H1 (cell line): ENCODE measurements around the gene CYB5B. TPM values are rescaled to one million over a fixed set of nuclear protein-coding genes. Genes with fewer than 3 reads are reported as not detected.

Experiments used
- CTCF ChIA-PET: fragments of 300-600 bp; sonication (Branson Sonifier 250); formaldehyde crosslinking; loops from one replicate; lab custom pipeline; 2021; ENCODE audit not compliant: partially characterized antibody; lab: Charles Lee
- POLR2A ChIA-PET: fragments of 300-600 bp; sonication (Branson Sonifier 250); formaldehyde crosslinking; loops from one replicate; lab custom pipeline; 2021; ENCODE audit warnings: inconsistent platforms; ENCODE audit not compliant: partially characterized antibody; lab: Charles Lee
- DNase-seq, 2 experiments: peaks; one replicate each; pipeline versions ENCODE4 v3.0.0 to v3.0.0-alpha.2; 2010 to 2022; ENCODE audit warnings: low spot score in 2 of 2, low read depth in 1 of 2, mixed read lengths in 1 of 2
- FAIRE-seq: peaks from 2 replicates; lab custom pipeline; 2011; peaks lifted over from hg19 to GRCh38; lab: Jason Lieb, UNC
- H2AFZ ChIP-seq: 2 replicates; pipeline ENCODE4 v1.8.1; 2012; ENCODE audit warnings: low read length, inconsistent platforms
- H2AK5ac ChIP-seq: 2 replicates; pipeline ENCODE4 v1.6.1; 2013; ENCODE audit warnings: low read depth, low read length
- H2BK120ac ChIP-seq: replicated peaks from 2 replicates; pipeline ENCODE3; 2013; ENCODE audit warnings: low read depth, low read length, inconsistent platforms
- H2BK12ac ChIP-seq: 2 replicates; pipeline ENCODE4 v1.6.1; 2013; ENCODE audit warnings: low read depth, low read length
- H2BK15ac ChIP-seq: 2 replicates; pipeline ENCODE4 v1.6.1; 2013; ENCODE audit warnings: low read length
- H2BK20ac ChIP-seq: 2 replicates; pipeline ENCODE4 v1.6.1; 2013; ENCODE audit warnings: low read length
- H2BK5ac ChIP-seq: 2 replicates; pipeline ENCODE4 v1.6.1; 2013; ENCODE audit warnings: low read depth, low read length
- H3K14ac ChIP-seq: 2 replicates; pipeline ENCODE4 v1.6.1; 2013; ENCODE audit warnings: inconsistent platforms; ENCODE audit not compliant: insufficient read length
- H3K18ac ChIP-seq: 2 replicates; pipeline ENCODE4 v1.6.1; 2013; ENCODE audit warnings: low read length; ENCODE audit errors: extremely low read depth
- H3K23ac ChIP-seq: 2 replicates; pipeline ENCODE4 v1.6.1; 2013; ENCODE audit warnings: inconsistent platforms; ENCODE audit not compliant: insufficient read length
- H3K23me2 ChIP-seq: 2 replicates; pipeline ENCODE4 v1.6.1; 2013; ENCODE audit warnings: low read depth, low read length
- H3K27ac ChIP-seq: 2 replicates; pipeline ENCODE4 v1.6.1; 2011; ENCODE audit warnings: low read depth, low read length, inconsistent platforms
- H3K27me3 ChIP-seq, 4 experiments: replicated peaks in 1 of 4; 1 replicate in 1 of 4; 2 replicates in 3 of 4; pipeline versions ENCODE4 v1.6.1 to v1.8.1; 2011 to 2013; ENCODE audit warnings: low read length in 3 of 4, mild to moderate bottlenecking in 3 of 4, inconsistent platforms in 2 of 4, mixed read lengths in 2 of 4, moderate library complexity in 1 of 4; ENCODE audit not compliant: control insufficient read depth in 3 of 4, insufficient read depth in 3 of 4; ENCODE audit errors: extremely low read depth in 1 of 4
- H3K36me3 ChIP-seq, 4 experiments: 2 replicates each; pipeline versions ENCODE4 v1.6.1 to v1.8.1; 2011 to 2013; ENCODE audit warnings: mild to moderate bottlenecking in 4 of 4, low read length in 3 of 4, moderate library complexity in 2 of 4, control low read depth in 1 of 4, inconsistent platforms in 1 of 4; ENCODE audit not compliant: insufficient read depth in 4 of 4, control insufficient read depth in 2 of 4
- H3K4ac ChIP-seq: replicated peaks from 2 replicates; pipeline ENCODE3; 2013; ENCODE audit warnings: low read length, low read depth, mixed read lengths, inconsistent platforms; ENCODE audit not compliant: insufficient read length
- H3K4me1 ChIP-seq, 4 experiments: replicated peaks in 1 of 4; 1 replicate in 1 of 4; 2 replicates in 3 of 4; pipeline versions ENCODE4 v1.6.1 to v1.8.1; 2011 to 2013; ENCODE audit warnings: low read length in 3 of 4, inconsistent platforms in 2 of 4, mixed read lengths in 1 of 4; ENCODE audit not compliant: insufficient read depth in 4 of 4, control insufficient read depth in 3 of 4
- H3K4me2 ChIP-seq, 2 experiments: 2 replicates each; pipeline versions ENCODE4 v1.6.1 to v1.8.1; 2011 to 2013; ENCODE audit warnings: low read depth in 2 of 2, low read length in 2 of 2, control low read depth in 1 of 2, inconsistent platforms in 1 of 2, mild to moderate bottlenecking in 1 of 2; ENCODE audit not compliant: insufficient read depth in 1 of 2
- H3K4me3 ChIP-seq, 4 experiments: fragments of 200-600, 300-600 bp in 1 of 4; sonication (generic), shearing (Covaris generic), sonication (Bioruptor Twin) in 1 of 4; 2 replicates each; pipeline versions ENCODE4 v1.5.1 to v1.8.1; 2011 to 2016; ENCODE audit warnings: low read length in 4 of 4, low read depth in 3 of 4, control low read depth in 2 of 4, inconsistent platforms in 2 of 4, mild to moderate bottlenecking in 2 of 4, mixed read lengths in 1 of 4, moderate library complexity in 1 of 4; ENCODE audit not compliant: insufficient read depth in 2 of 4; ENCODE audit errors: extremely low read depth in 1 of 4
- H3K56ac ChIP-seq: replicated peaks from 2 replicates; pipeline ENCODE3; 2013; ENCODE audit warnings: low read depth, mild to moderate bottlenecking, mixed read lengths, low read length, inconsistent platforms; ENCODE audit not compliant: insufficient read length
- H3K79me1 ChIP-seq: 2 replicates; pipeline ENCODE4 v1.6.1; 2013; ENCODE audit warnings: low read depth, low read length, control low read depth
- H3K79me2 ChIP-seq, 2 experiments: 2 replicates each; pipeline versions ENCODE4 v1.6.1 to v1.8.1; 2012 to 2013; ENCODE audit warnings: low read length in 2 of 2, mild to moderate bottlenecking in 2 of 2, inconsistent platforms in 1 of 2; ENCODE audit not compliant: insufficient read depth in 2 of 2, control insufficient read depth in 1 of 2
- H3K9ac ChIP-seq, 4 experiments: replicated peaks in 1 of 4; 1 replicate in 1 of 4; 2 replicates in 3 of 4; pipeline versions ENCODE4 v1.6.1 to v1.8.1; 2011 to 2013; ENCODE audit warnings: low read depth in 3 of 4, low read length in 3 of 4, control low read depth in 2 of 4, mild to moderate bottlenecking in 2 of 4, moderate library complexity in 2 of 4, inconsistent platforms in 1 of 4; ENCODE audit errors: extremely low read depth in 1 of 4
- H3K9me3 ChIP-seq, 2 experiments: 2 replicates each; pipeline versions ENCODE4 v1.6.1 to v1.8.1; 2012 to 2013; ENCODE audit warnings: mild to moderate bottlenecking in 2 of 2, moderate library complexity in 2 of 2, control low read depth in 1 of 2, inconsistent platforms in 1 of 2, low read depth in 1 of 2, low read length in 1 of 2, mixed read lengths in 1 of 2; ENCODE audit not compliant: insufficient read depth in 2 of 2
- H4K20me1 ChIP-seq, 2 experiments: replicated peaks in 1 of 2; 2 replicates each; pipeline versions ENCODE3 to v1.8.1; 2011 to 2013; ENCODE audit warnings: inconsistent platforms in 2 of 2, low read length in 2 of 2, mild to moderate bottlenecking in 1 of 2; ENCODE audit not compliant: insufficient read depth in 2 of 2, control insufficient read depth in 1 of 2
- H4K5ac ChIP-seq: 2 replicates; pipeline ENCODE4 v1.6.1; 2013; ENCODE audit warnings: low read length, low read depth, mixed read lengths, inconsistent platforms; ENCODE audit not compliant: insufficient read length
- H4K8ac ChIP-seq: 2 replicates; pipeline ENCODE4 v1.8.0; 2013; ENCODE audit warnings: mild to moderate bottlenecking, moderate library complexity, low read length, inconsistent platforms; ENCODE audit not compliant: insufficient read depth; ENCODE audit errors: extremely low read depth
- H4K91ac ChIP-seq: replicated peaks from 2 replicates; pipeline ENCODE3; 2013; ENCODE audit warnings: low read length, mixed read lengths, inconsistent platforms; ENCODE audit not compliant: insufficient read length
- BCL11A ChIP-seq, 2 experiments: IDR thresholded peaks; one replicate each; pipeline ENCODE4 v1.6.1; 2011; ENCODE audit warnings: low read depth in 2 of 2, low read length in 2 of 2, mild to moderate bottlenecking in 2 of 2
- CBX8 ChIP-seq: fragments of 300-800, 300-1000 bp; sonication (generic); IDR thresholded peaks from 2 replicates; pipeline ENCODE4 v1.7.1; 2016; ENCODE audit warnings: low read depth, low read length, borderline replicate concordance
- E2F6 ChIP-seq: IDR thresholded peaks from 2 replicates; pipeline ENCODE4 v1.6.1; 2012; ENCODE audit warnings: inconsistent platforms
- EZH2 ChIP-seq: fragments of 200-600 bp; sonication (generic); IDR thresholded peaks from 2 replicates; pipeline ENCODE4 v1.7.1; 2012; ENCODE audit warnings: low read depth, mild to moderate bottlenecking, moderate library complexity, low read length, inconsistent platforms; ENCODE audit not compliant: severe bottlenecking
- GABPA ChIP-seq: IDR thresholded peaks from 2 replicates; pipeline ENCODE4 v1.6.1; 2011; ENCODE audit warnings: mild to moderate bottlenecking, low read length, moderate library complexity, borderline replicate concordance; ENCODE audit not compliant: insufficient read depth
- KDM5A ChIP-seq: fragments of 200-600 bp; IDR thresholded peaks from 2 replicates; pipeline ENCODE4 v1.7.1; 2012; ENCODE audit warnings: mild to moderate bottlenecking, low read length, inconsistent platforms, mixed read lengths
- MAX ChIP-seq: IDR thresholded peaks from 2 replicates; pipeline ENCODE4 v1.6.1; 2012; ENCODE audit warnings: inconsistent platforms
- POU5F1 ChIP-seq: IDR thresholded peaks from 2 replicates; pipeline ENCODE4 v1.6.1; 2011; ENCODE audit warnings: low read depth, mild to moderate bottlenecking, low read length, moderate library complexity
- RAD21 ChIP-seq, 2 experiments: IDR thresholded peaks in 1 of 2; conservative IDR thresholded peaks in 1 of 2; 2 replicates each; pipeline ENCODE4 v1.6.1; 2011; ENCODE audit warnings: low read depth in 2 of 2, low read length in 2 of 2, improper control_type of control experiment in 1 of 2, inconsistent platforms in 1 of 2, mild to moderate bottlenecking in 1 of 2, moderate library complexity in 1 of 2
- RNF2 ChIP-seq: fragments of 200-900, 300-1000 bp; sonication (generic); IDR thresholded peaks from 2 replicates; pipeline ENCODE4 v1.7.1; 2016; ENCODE audit warnings: borderline replicate concordance, low read depth, mild to moderate bottlenecking, antibody characterized with exemption, low read length; ENCODE audit not compliant: poor library complexity, severe bottlenecking; ENCODE audit errors: missing control alignments
- RXRA ChIP-seq: IDR thresholded peaks from 2 replicates; pipeline ENCODE4 v1.6.1; 2011; ENCODE audit warnings: low read depth, mild to moderate bottlenecking, low read length, moderate library complexity; ENCODE audit not compliant: insufficient read depth
- TAF7 ChIP-seq: optimal IDR thresholded peaks from 2 replicates; pipeline ENCODE3; 2011; ENCODE audit warnings: low read depth, mild to moderate bottlenecking, inconsistent platforms, low read length, moderate library complexity, borderline replicate concordance
- WGBS, 2 experiments: shearing (Covaris generic) in 1 of 2; methylation state at CpG; one replicate each; pipeline versions ENCODE4 v1.1.6 to v1.1.7; 2013 to 2015; ENCODE audit warnings: low lambda C conversion rate in 2 of 2, mixed read lengths in 2 of 2, inconsistent platforms in 1 of 2, low coverage in 1 of 2, missing lambda C conversion rate in 1 of 2; ENCODE audit not compliant: insufficient replicate concordance in 2 of 2, insufficient coverage in 1 of 2, insufficient read length in 1 of 2; ENCODE audit errors: extremely low coverage in 1 of 2, missing lambda C conversion rate in 1 of 2; 5-methylcytosine and 5-hydroxymethylcytosine counted together
- polyA plus RNA-seq, 7 experiments: library from polyadenylated mRNA; depleted of rRNA in 3 of 7; stranded (reverse) in 5 of 7; unstranded in 2 of 7; fragments of >200 nt in 5 of 7; fragments of 200-250 nt in 2 of 7; gene quantifications; 1 replicate in 5 of 7; 2 replicates in 1 of 7; 4 replicates in 1 of 7; pipeline versions ENCODE4 v1.2.1 to v1.2.3, GENCODE V29; 2011 to 2013; ENCODE audit warnings: missing spikeins in 2 of 7, mixed read lengths in 2 of 7
- total RNA-seq: library from RNA; stranded (reverse); fragmentation: NEBNext Ultra II Directional; extraction: Animal tissue kit (Norgen Biotek cat#: 25700); gene quantifications from 2 replicates; pipeline ENCODE4 v1.2.1, GENCODE V29; 2021

The CYB5B gene
- total and polyA plus RNA-seq, 2 of the 8 experiments (the other 6 are each of a cell fraction or from before 2014, with no cell fraction given), result 108 to 127 TPM

GRCh38 chr16:69451166-69451565 is 26.7 kb downstream of the CYB5B start:
- H2BK15ac ChIP-seq, result no peak overlapping the region
- no peaks in the 10 kb centered on the region for H3K9me3 ChIP-seq
- H3K23me2 ChIP-seq, result no peaks in the 10 kb centered on the region
- POLR2A ChIA-PET, result no interaction called here
- H4K91ac ChIP-seq, result no peak overlapping the region
- H3K23ac ChIP-seq, result no peak overlapping the region
- H3K36me3 ChIP-seq, result peaks cover 0 to 25% (median 8%) of the 10 kb centered on the region in 4 experiments; a peak in 5 of 8 replicates
- CTCF ChIA-PET, result no interaction called here
- H4K8ac ChIP-seq, result no peak overlapping the region
- H2BK120ac ChIP-seq, result no peak overlapping the region
- H3K4me1 ChIP-seq, result no peaks in the 10 kb centered on the region
- H3K4me2 ChIP-seq, result no peak overlapping the region
- H4K20me1 ChIP-seq, result peaks cover 0 to 5% of the 10 kb centered on the region in 2 experiments
- no peak overlapping the region for H2BK5ac ChIP-seq
- H3K56ac ChIP-seq, result no peak overlapping the region
- no peak overlapping the region for H3K18ac ChIP-seq
- no peak overlapping the region for H2AFZ ChIP-seq
- H3K4me3 ChIP-seq, result no peak overlapping the region
- H3K27ac ChIP-seq, result no peak overlapping the region
- H3K27me3 ChIP-seq, result no peaks in the 10 kb centered on the region
- no peak overlapping the region for H4K5ac ChIP-seq
- H2BK20ac ChIP-seq, result no peak overlapping the region
- H3K9ac ChIP-seq, result no peak overlapping the region
- DNase-seq, result no peak
- FAIRE-seq, result no peak
- H2BK12ac ChIP-seq, result no peak overlapping the region
- no peak overlapping the region for H2AK5ac ChIP-seq
- no peaks in the 10 kb centered on the region for H3K79me1 ChIP-seq
- 82% methylated on average over 4 of the region's 4 CpGs; no CpG with 5 or more reads in 1 of the 2 experiments for WGBS, 2 experiments
- no peak overlapping the region for H3K4ac ChIP-seq
- no peak overlapping the region for H3K14ac ChIP-seq
- H3K79me2 ChIP-seq, result no peaks in the 10 kb centered on the region
- TF ChIP-seq EZH2, result no peak
- no peak for TF ChIP-seq POU5F1
- no peak for TF ChIP-seq E2F6
- no peak for TF ChIP-seq MAX
- no peak for TF ChIP-seq KDM5A
- TF ChIP-seq GABPA, result no peak
- no peak for TF ChIP-seq BCL11A (IDR thresholded peaks at IDR 0.05; ENCODE audit: low read depth in 2 of 2, low read length in 2 of 2)
- TF ChIP-seq RNF2, result no peak
- TF ChIP-seq RAD21 (IDR thresholded peaks at IDR 0.05 in 1 of 2, conservative IDR thresholded peaks at IDR 0.05 in 1 of 2; ENCODE audit: low read depth in 2 of 2, low read length in 2 of 2), result no peak
- TF ChIP-seq TAF7, result no peak
- TF ChIP-seq CBX8, result no peak
- no peak for TF ChIP-seq RXRA
